Activated naive CD4-positive, alpha-beta T cell treated with anti-CD3 and anti-CD28 coated beads, Interleukin-2, amount 50 U/mL, for 72 hours (primary cell): ENCODE measurements around the gene ATP11B. TPM values are rescaled to one million over a fixed set of nuclear protein-coding genes. Genes with fewer than 3 reads are reported as not detected.
A peak's percentile ranks its signal among the peaks of the same experiment; 100 is the strongest.

Experiments
- ATAC-seq, 2 donors: fragments of 150-1000 bp; cut with Tn5 transposase; 2 replicates each; pipeline ENCODE4 v1.10.0; 2021; ENCODE audit warnings: mild to moderate bottlenecking in 2 of 2, moderate library complexity in 2 of 2
- DNase-seq, 2 donors: peaks; one replicate each; pipeline ENCODE4 v3.0.0; 2021 to 2022; ENCODE audit warnings: low spot score in 2 of 2
- H3K27ac Mint-ChIP-seq, 2 donors: one replicate each; pipeline ENCODE4 v1.8.0; 2022; ENCODE audit warnings: mild to moderate bottlenecking in 2 of 2, mixed read lengths in 2 of 2
- H3K36me3 Mint-ChIP-seq, 2 donors: one replicate each; pipeline ENCODE4 v1.8.0; 2022; ENCODE audit warnings: mixed read lengths in 2 of 2
- H3K9me3 Mint-ChIP-seq, 2 donors: one replicate each; pipeline ENCODE4 v1.8.0; 2022; ENCODE audit warnings: mixed read lengths in 2 of 2
- total RNA-seq, 2 donors: library from RNA; stranded (reverse); gene quantifications; one replicate each; pipeline ENCODE4 v1.2.3, GENCODE V29; 2022

ATP11B gene
- total RNA-seq, 2 donors from 2014 or later: 93.3 to 105 TPM

GRCh38 chr3:182949688-182950087 is 156.4 kb downstream of the ATP11B start:
- Mint-ChIP-seq H3K9me3 (no peaks in the 10 kb centered on the region), H3K36me3 (peaks cover 0 to 12% of the 10 kb centered on the region in 2 donors), H3K27ac (no peak overlapping the region)
- no peak for DNase-seq
- ATAC-seq: no peak

GRCh38 chr3:182954553-182955235 is 161.4 kb downstream of the ATP11B start:
- ATAC-seq (no peak), DNase-seq (no peak)
- H3K9me3 Mint-ChIP-seq: no peaks in the 10 kb centered on the region
- H3K36me3 Mint-ChIP-seq: peaks cover 0 to 7% of the 10 kb centered on the region in 2 donors
- no peak overlapping the region for H3K27ac Mint-ChIP-seq

GRCh38 chr3:182957226-182957625 is 163.9 kb downstream of the ATP11B start:
- no peak for ATAC-seq
- no peak for DNase-seq
- peaks cover 0 to 3% of the 10 kb centered on the region in 2 donors for H3K36me3 Mint-ChIP-seq
- H3K27ac Mint-ChIP-seq: no peak overlapping the region
- H3K9me3 Mint-ChIP-seq: no peaks in the 10 kb centered on the region

- peak overlapping the region in 1 of 2 donors; percentile 91 for H3K27ac Mint-ChIP-seq
- no peaks in the 10 kb centered on the region for H3K9me3 Mint-ChIP-seq
- ATAC-seq (no peak), DNase-seq (no peak)
- H3K36me3 Mint-ChIP-seq: no peaks in the 10 kb centered on the region
These were observed 164.5 kb downstream of the ATP11B start for GRCh38 chr3:182957676-182958266.

GRCh38 chr3:182959474-182960350 is 166.4 kb downstream of the ATP11B start:
- H3K36me3 Mint-ChIP-seq: no peaks in the 10 kb centered on the region
- ATAC-seq (no peak), DNase-seq (no peak)
- H3K9me3 Mint-ChIP-seq: no peaks in the 10 kb centered on the region
- H3K27ac Mint-ChIP-seq: no peak overlapping the region

- no peak for ATAC-seq
- peak overlapping the region in 1 of 2 donors; percentile 69 for H3K27ac Mint-ChIP-seq
- peaks cover 0 to 5% of the 10 kb centered on the region in 2 donors for H3K36me3 Mint-ChIP-seq
- no peak for DNase-seq
- H3K9me3 Mint-ChIP-seq: no peaks in the 10 kb centered on the region
These were observed 168.9 kb downstream of the ATP11B start for GRCh38 chr3:182962166-182962565.

- peaks cover 0 to 11% of the 10 kb centered on the region in 2 donors for H3K36me3 Mint-ChIP-seq
- ATAC-seq (no peak), DNase-seq (no peak)
- no peak overlapping the region for H3K27ac Mint-ChIP-seq
- no peaks in the 10 kb centered on the region for H3K9me3 Mint-ChIP-seq
These were observed 170.9 kb downstream of the ATP11B start for GRCh38 chr3:182964179-182964578.

- ATAC-seq: no peak
- no peaks in the 10 kb centered on the region for H3K9me3 Mint-ChIP-seq
- H3K27ac Mint-ChIP-seq: peak overlapping the region in 1 of 2 donors; percentile 66
- no peak for DNase-seq
- H3K36me3 Mint-ChIP-seq: peaks cover 0 to 16% of the 10 kb centered on the region in 2 donors
These were observed 172.6 kb downstream of the ATP11B start for GRCh38 chr3:182965861-182966366.

- H3K27ac Mint-ChIP-seq: peak overlapping the region; percentile 54 to 98
- no peaks in the 10 kb centered on the region for H3K9me3 Mint-ChIP-seq
- DNase-seq (no peak), ATAC-seq (peak; percentile 83 to 92)
- H3K36me3 Mint-ChIP-seq: peaks cover 0 to 24% of the 10 kb centered on the region in 2 donors
These were observed 174.2 kb downstream of the ATP11B start for GRCh38 chr3:182967218-182968204.

- H3K36me3 Mint-ChIP-seq: peaks cover 0 to 24% of the 10 kb centered on the region in 2 donors
- H3K9me3 Mint-ChIP-seq: no peaks in the 10 kb centered on the region
- DNase-seq (no peak), ATAC-seq (peak in 1 of 2 donors; percentile 19)
- peak overlapping the region; percentile 83 to 84 for H3K27ac Mint-ChIP-seq
These were observed 176.0 kb downstream of the ATP11B start for GRCh38 chr3:182969277-182969676.

- Mint-ChIP-seq H3K9me3 (no peaks in the 10 kb centered on the region), H3K27ac (no peak overlapping the region), H3K36me3 (peaks cover 0 to 24% of the 10 kb centered on the region in 2 donors)
- ATAC-seq: no peak
- no peak for DNase-seq
These were observed 176.5 kb downstream of the ATP11B start for GRCh38 chr3:182969853-182970252.

GRCh38 chr3:182970811-182971418 is 177.6 kb downstream of the ATP11B start:
- Mint-ChIP-seq H3K36me3 (peaks cover 0 to 19% of the 10 kb centered on the region in 2 donors), H3K27ac (no peak overlapping the region), H3K9me3 (no peaks in the 10 kb centered on the region)
- ATAC-seq: no peak
- DNase-seq: no peak
